ENCODE measurements around the gene SLC17A9. TPM values are rescaled to one million over a fixed set of nuclear protein-coding genes. Genes with fewer than 3 reads are reported as not detected.
A peak's percentile ranks its signal among the peaks of the same experiment; 100 is the strongest.

Gene SLC17A9
- total RNA-seq, 2 experiments from 2014 or later = 11.6 to 12.6 TPM

DNA sequence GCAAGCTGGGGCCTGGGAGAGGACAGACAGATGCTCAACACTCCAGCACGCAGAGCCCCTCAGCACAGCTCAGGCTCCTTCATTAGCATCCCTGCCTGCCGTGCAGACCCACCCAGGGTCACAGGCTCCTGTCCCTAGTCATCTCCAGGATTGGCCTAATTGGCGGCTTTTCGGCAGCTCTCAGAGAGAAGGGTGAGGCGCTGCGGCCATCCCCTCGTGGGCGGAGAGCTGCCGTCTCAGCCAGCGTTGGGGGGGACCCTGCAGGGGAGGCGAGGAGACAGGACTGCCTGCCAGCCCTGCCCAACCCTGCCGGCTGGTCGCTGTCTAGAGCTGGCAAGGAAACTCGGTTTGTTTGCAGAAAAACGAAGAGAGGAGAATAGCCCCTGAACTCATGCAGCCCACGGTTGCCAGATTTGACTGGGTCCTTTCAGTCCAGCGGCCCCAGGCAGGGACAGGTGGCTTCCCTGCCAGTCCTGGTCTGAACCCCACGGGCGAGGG, 27.4 kb downstream of the SLC17A9 start:
- ChIA-PET POLR2A (no interaction called here), CTCF (interaction anchor here (1.2 to 2.7 kb wide), 4 partner anchors 7 to 234 kb away, joined by 3 to 9 read pairs (median 6); no protein-coding TSS in a partner anchor)
- Mint-ChIP-seq H3K9me3 (no peaks in the 10 kb centered on the region), H3K4me1 (peaks cover 50% of the 10 kb centered on the region), H3K27ac (no peak overlapping the region), H3K36me3 (ENCODE audit: low read depth) (no peaks in the 10 kb centered on the region), H3K27me3 (peaks cover 45% of the 10 kb centered on the region), H3K4me3 (no peak overlapping the region)
- no peak for DNase-seq

DNA sequence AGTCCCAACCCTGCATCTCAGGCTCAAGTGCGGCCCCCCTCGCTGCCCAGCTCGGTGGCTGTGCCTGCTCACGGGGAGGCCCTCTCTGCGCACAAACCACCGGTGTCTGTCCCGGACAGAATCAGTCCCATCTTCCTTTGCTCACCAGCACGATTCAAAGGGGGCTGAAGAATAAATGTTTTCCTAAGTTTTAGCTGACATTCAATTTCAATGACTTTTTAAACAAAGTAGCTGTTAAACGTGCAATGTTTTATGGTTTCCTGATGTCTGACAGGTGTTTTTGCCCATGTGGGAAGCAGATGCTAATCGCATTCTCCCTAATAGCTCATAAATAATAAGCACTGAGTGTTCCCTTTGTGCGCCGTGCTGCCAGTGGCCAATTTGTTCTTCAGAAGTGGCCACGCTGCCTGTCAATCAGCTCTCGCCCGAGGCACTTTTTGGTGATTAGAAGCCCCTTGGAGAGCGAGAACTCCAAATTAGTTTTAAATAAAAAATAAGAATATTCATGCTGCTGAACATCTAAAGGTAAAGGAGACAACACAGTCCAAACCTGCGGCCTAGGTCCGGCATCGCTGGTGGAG, 28.0 kb downstream of the SLC17A9 start:
- DNase-seq = no peak
- no peak overlapping the region for H3K27ac Mint-ChIP-seq
- no peaks in the 10 kb centered on the region for H3K9me3 Mint-ChIP-seq
- ChIA-PET CTCF (interaction anchor here (1.2 to 2.7 kb wide), 4 partner anchors 8 to 234 kb away, joined by 3 to 9 read pairs (median 6); no protein-coding TSS in a partner anchor), POLR2A (no interaction called here)
- peaks cover 50% of the 10 kb centered on the region for H3K4me1 Mint-ChIP-seq
- H3K4me3 Mint-ChIP-seq = no peak overlapping the region
- peaks cover 44% of the 10 kb centered on the region for H3K27me3 Mint-ChIP-seq
- H3K36me3 Mint-ChIP-seq (ENCODE audit: low read depth) = no peaks in the 10 kb centered on the region

DNA sequence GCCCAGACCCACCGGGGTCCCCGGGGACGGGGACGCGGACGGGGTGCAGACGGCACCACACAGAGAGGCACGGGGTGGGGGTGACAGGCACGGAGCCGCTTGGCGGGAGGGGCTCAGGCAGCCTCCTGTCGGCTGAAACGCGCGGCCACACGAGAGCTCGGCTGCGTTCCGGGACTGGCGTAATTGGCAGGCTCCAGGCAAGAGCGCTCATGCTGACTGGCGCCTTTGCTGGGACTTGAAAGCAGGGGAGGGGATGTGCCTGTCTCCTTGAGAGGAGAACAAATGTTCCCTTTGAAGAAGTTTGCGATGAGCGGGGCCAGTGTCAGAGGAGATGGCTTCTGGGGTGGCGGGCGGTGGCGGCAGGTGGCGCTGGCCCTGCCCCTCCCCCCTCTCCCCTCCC, 28.5 kb downstream of the SLC17A9 start:
- Mint-ChIP-seq H3K36me3 (ENCODE audit: low read depth) (no peaks in the 10 kb centered on the region), H3K4me1 (peaks cover 50% of the 10 kb centered on the region), H3K27me3 (peaks cover 41% of the 10 kb centered on the region), H3K4me3 (no peak overlapping the region), H3K9me3 (no peaks in the 10 kb centered on the region), H3K27ac (no peak overlapping the region)
- POLR2A ChIA-PET = no interaction called here
- DNase-seq = peak; percentile 67
- CTCF ChIA-PET = interaction anchor here (2.1 to 2.7 kb wide), 3 partner anchors 8 to 21 kb away, joined by 5 to 9 read pairs (median 7); no protein-coding TSS in a partner anchor

DNA sequence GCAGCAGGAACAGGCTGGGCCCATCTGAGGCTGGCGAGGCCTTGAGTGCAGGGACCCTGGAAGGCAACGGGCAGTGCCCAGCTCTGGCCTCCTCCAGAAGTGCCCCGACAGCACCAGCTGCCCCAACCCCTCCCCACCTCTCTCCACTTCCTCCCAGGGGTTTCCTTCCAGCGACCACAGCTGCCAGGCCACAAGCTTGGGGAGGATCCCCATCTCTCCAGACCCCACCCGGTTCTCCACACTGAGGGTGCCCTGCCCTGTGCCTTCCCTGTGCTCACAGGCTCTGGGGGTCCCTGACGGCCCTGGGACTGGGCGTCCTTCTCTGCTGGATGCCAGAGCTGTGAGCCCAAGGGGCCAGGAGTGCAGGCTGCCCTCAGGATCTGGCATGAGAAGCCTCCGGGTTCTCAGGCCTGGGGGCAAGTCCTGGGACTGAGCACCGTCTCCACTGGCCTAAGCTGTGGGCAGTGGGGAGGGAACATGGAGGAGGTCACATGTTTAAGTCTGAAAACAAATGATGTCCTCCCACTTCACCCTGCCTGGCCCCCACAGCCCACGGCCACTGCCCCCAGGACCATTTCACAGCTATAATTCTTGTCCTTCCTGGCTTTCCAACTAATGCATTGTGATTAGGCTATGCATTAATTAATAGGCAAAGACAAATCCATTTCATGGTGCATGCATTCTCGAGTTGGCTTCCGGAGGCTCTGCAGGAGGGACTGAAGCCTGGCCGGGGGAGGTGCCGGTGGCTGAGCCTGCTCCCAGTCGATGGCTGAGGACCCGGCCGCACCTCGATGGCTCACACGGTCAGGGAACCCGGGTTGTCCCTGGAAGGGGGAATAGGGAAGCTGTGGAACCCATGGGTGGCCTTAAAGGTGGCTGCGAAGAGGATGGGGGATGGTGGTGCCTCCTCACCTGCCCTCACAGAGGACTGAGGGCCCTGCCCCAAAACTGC, 29.9 kb downstream of the SLC17A9 start:
- Mint-ChIP-seq H3K9me3 (no peaks in the 10 kb centered on the region), H3K4me3 (no peak overlapping the region), H3K27me3 (peaks cover 33% of the 10 kb centered on the region), H3K4me1 (peaks cover 44% of the 10 kb centered on the region), H3K36me3 (ENCODE audit: low read depth) (no peaks in the 10 kb centered on the region), H3K27ac (no peak overlapping the region)
- POLR2A ChIA-PET = no interaction called here
- CTCF ChIA-PET = interaction anchor here (2.7 kb wide), 1 partner anchor 10 kb away, joined by 9 read pairs; no protein-coding TSS in a partner anchor
- no peak for DNase-seq

DNA sequence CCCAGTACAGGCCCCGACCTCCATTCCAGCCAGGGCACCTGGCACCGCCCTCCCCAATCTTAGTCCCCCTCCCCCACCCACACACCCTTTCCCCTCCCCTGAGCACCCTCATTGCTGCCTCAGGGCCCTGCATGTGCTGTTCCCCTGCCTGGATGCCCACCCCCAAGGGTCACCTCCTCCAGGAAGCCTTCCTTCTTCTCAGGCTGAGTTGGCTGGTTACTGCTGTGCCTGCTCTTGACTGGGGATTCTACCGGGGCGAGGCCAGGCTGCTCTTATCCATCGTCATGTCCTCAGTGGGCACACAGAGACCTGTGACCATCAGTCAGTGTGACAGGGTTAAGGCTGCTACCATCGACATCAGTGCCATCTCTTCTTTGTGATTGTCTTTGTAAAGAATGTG, 30.7 kb downstream of the SLC17A9 start:
- CTCF ChIA-PET = no interaction called here
- H3K27ac Mint-ChIP-seq = no peak overlapping the region

DNA sequence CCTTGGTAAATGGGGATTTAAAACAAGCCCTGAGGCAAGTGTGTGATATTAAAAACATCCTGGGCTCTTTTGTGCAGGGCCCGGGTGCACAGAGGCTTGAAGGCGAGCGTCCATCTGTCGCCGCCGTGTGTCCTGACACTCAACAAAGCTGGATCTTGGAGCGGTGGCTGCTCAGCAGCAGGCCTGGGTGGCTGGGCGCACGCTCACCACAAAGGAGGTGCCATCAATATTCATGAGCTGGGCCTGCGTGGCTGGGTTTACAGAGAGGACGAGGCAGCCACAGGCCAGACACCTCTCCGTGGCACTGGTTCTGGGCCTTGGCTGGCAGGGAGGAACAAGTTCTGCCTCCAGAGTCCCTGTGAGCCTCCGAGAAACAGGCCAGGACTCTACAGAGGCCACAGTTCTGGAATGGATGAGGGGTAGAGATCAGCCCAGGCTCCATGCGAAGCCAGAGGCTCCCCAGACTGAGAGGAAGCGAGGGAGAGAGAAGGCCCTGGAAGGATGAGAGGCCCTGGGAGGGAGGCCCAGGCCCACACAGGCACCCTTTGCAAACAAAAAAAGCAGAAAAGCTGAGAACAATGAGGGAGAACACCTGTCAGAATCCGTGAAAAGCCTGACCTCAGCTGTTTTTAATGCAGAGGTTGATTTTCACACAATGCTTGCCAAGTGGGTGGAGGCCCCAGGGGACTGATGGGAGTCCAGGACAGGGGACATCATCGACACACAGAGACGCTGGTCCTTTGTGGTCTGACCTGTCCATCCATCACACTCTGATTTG, 32.3 kb downstream of the SLC17A9 start:
- H3K4me3 Mint-ChIP-seq = no peak overlapping the region
- no peaks in the 10 kb centered on the region for H3K9me3 Mint-ChIP-seq
- H3K27me3 Mint-ChIP-seq = peaks cover 21% of the 10 kb centered on the region
- H3K36me3 Mint-ChIP-seq (ENCODE audit: low read depth) = no peaks in the 10 kb centered on the region
- ChIA-PET CTCF (interaction anchor here (1.4 to 1.7 kb wide), 2 partner anchors 30 to 177 kb away, joined by 3 read pairs; no protein-coding TSS in a partner anchor), POLR2A (no interaction called here)
- no peak for DNase-seq
- peaks cover 29% of the 10 kb centered on the region for H3K4me1 Mint-ChIP-seq
- H3K27ac Mint-ChIP-seq = no peak overlapping the region

More for the DNA sequence above, 30.7 kb downstream of the SLC17A9 start:
- no peaks in the 10 kb centered on the region for H3K36me3 Mint-ChIP-seq (ENCODE audit: low read depth)
- POLR2A ChIA-PET = no interaction called here
- no peaks in the 10 kb centered on the region for H3K9me3 Mint-ChIP-seq
- no peak overlapping the region for H3K4me3 Mint-ChIP-seq
- DNase-seq = no peak
- peaks cover 33% of the 10 kb centered on the region for H3K27me3 Mint-ChIP-seq
- H3K4me1 Mint-ChIP-seq = peaks cover 36% of the 10 kb centered on the region

DNA sequence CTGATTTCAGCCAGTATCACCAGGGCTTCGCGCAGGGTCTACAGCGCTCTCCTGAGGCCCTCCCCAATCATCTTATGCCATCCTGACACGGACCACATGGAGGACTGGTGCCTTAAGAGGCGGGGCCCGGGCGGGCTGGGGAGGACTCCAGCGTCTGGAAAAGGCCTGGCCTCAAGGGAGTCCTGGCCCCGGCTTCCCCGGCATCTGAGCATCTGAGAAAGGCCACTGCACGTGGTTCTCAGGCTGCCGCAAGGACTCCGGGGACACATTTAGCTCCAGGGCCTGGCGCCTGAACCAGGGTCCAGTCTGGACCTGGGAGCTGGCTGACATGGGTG, 32.9 kb downstream of the SLC17A9 start:
- H3K27ac Mint-ChIP-seq = no peak overlapping the region
- no peaks in the 10 kb centered on the region for H3K36me3 Mint-ChIP-seq (ENCODE audit: low read depth)

DNA sequence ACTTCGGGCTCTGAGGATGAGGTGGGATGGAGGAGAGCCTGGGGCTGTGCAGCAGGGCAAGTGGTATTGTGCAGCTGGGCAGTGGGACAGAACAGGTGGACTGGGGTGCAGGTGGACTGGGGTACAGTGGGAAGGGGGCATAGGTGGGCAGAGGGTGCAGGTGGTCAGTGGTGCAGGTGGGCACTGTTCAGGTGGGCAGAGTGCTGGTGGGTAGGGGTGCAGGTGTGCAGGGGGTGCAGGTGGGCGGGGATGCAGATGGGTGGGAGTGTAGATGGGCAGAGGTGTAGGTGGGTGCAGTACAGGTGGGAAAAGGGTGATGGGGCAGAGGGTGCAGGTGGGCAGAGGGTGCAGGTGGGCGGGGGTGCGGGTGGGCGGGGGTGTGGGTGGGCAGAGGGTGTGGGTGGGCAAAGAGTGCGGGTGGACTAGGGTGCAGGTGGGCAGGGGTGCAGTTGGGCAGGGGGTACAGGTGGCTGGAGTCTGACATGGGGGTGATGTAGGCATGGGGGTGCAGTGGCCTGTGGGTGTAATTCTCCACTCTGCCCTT, 33.8 kb downstream of the SLC17A9 start:
- no peaks in the 10 kb centered on the region for H3K36me3 Mint-ChIP-seq (ENCODE audit: low read depth)
- H3K27ac Mint-ChIP-seq = no peak overlapping the region
- POLR2A ChIA-PET = no interaction called here
- no peaks in the 10 kb centered on the region for H3K9me3 Mint-ChIP-seq
- no peak overlapping the region for H3K4me3 Mint-ChIP-seq
- no peak for DNase-seq
- H3K27me3 Mint-ChIP-seq = peaks cover 9% of the 10 kb centered on the region
- H3K4me1 Mint-ChIP-seq = peaks cover 18% of the 10 kb centered on the region
- CTCF ChIA-PET = no interaction called here

More for the DNA sequence above, 32.9 kb downstream of the SLC17A9 start:
- H3K27me3 Mint-ChIP-seq = peaks cover 15% of the 10 kb centered on the region
- H3K9me3 Mint-ChIP-seq = no peaks in the 10 kb centered on the region
- no peak for DNase-seq
- ChIA-PET CTCF (interaction anchor here (1.7 kb wide), 1 partner anchor 31 kb away, joined by 3 read pairs; no protein-coding TSS in a partner anchor), POLR2A (no interaction called here)
- H3K4me3 Mint-ChIP-seq = no peak overlapping the region
- peaks cover 23% of the 10 kb centered on the region for H3K4me1 Mint-ChIP-seq

DNA sequence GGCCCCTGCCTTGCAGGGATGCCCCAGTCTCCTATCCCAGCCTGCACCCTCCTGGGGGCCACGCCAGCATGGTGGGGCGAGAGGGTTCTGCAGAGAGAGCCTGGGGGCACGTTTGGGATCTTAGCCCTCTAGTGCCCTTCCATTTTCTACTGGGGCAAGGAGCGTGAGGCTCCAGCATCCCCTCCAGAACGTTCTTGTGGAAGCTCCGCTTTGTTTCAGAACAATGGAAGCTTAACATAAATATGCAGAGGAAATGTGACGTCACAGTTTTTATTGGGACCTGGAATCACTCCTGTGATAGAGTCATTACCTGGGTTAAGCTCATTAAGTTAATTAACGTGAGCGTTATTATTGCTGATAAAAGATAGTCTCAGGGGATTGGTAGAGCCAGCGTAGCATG, 34.6 kb downstream of the SLC17A9 start:
- H3K36me3 Mint-ChIP-seq (ENCODE audit: low read depth) = no peaks in the 10 kb centered on the region
- peaks cover 10% of the 10 kb centered on the region for H3K4me1 Mint-ChIP-seq
- DNase-seq = no peak
- H3K9me3 Mint-ChIP-seq = no peaks in the 10 kb centered on the region
- no peak overlapping the region for H3K27ac Mint-ChIP-seq
- ChIA-PET POLR2A (no interaction called here), CTCF (interaction anchor here (1.1 to 1.8 kb wide), 2 partner anchors 14 kb away, joined by 3 to 8 read pairs; no protein-coding TSS in a partner anchor)
- H3K27me3 Mint-ChIP-seq = peaks cover 8% of the 10 kb centered on the region
- no peak overlapping the region for H3K4me3 Mint-ChIP-seq

DNA sequence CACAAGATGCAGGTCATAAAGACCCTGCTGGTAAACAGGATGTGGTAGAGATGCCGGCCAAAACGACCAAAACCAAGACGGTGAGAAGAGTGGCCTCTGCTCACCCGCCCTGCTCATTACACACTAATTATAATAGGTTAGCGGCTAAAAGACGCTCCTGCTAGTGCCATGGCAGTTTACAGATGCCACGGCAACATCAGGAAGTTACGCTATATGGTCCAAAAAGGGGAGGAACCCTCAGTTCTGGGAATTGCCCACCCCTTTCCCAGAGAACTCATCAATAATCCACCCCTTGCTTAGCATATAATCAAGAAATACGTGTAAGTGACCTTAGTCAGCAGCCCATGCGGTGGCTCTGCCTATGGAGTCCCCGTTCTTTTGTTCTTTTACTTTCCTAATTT, 36.7 kb downstream of the SLC17A9 start:
- no peaks in the 10 kb centered on the region for H3K4me1 Mint-ChIP-seq
- no peaks in the 10 kb centered on the region for H3K36me3 Mint-ChIP-seq (ENCODE audit: low read depth)
- no peak overlapping the region for H3K4me3 Mint-ChIP-seq
- no peak for DNase-seq
- ChIA-PET CTCF (interaction anchor here (0.5 kb wide), 1 partner anchor 63 kb away, joined by 3 read pairs; the partner anchor contains the start of gene DIDO1), POLR2A (no interaction called here)
- no peaks in the 10 kb centered on the region for H3K9me3 Mint-ChIP-seq
- H3K27ac Mint-ChIP-seq = no peak overlapping the region
- peaks cover 2% of the 10 kb centered on the region for H3K27me3 Mint-ChIP-seq

DNA sequence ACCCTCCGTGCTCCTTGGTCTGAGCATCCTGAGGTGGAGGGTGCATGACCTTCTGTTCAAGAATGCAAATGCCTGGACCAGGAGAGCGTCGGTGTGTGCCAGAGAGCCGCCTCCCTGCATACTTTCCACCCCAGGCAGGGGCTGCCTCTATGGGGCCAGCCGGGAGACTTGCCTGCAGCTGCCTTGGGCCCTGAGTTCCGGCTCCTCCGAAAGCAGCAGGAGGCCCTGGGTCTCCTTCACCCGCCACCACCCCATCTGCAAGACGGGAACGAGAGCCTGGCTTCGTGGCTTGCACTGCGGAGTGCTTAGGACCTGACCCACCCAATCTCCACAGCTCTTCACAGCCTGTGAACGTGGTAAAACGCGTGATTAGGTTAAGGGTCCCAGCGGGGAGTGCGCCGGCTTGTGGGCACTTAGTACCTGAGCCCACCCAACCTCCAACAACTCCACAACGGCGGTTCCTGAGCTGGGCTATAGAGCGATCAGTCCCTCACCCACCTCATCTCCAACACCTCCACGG, 37.9 kb downstream of the SLC17A9 start:
- ChIA-PET POLR2A (no interaction called here), CTCF (interaction anchor here (1.1 to 1.6 kb wide), 3 partner anchors 18 to 36 kb away, joined by 3 to 5 read pairs (median 4); no protein-coding TSS in a partner anchor)
- Mint-ChIP-seq H3K27me3 (no peaks in the 10 kb centered on the region), H3K9me3 (no peaks in the 10 kb centered on the region), H3K36me3 (ENCODE audit: low read depth) (no peaks in the 10 kb centered on the region), H3K4me3 (no peak overlapping the region), H3K4me1 (no peaks in the 10 kb centered on the region), H3K27ac (no peak overlapping the region)
- no peak for DNase-seq

DNA sequence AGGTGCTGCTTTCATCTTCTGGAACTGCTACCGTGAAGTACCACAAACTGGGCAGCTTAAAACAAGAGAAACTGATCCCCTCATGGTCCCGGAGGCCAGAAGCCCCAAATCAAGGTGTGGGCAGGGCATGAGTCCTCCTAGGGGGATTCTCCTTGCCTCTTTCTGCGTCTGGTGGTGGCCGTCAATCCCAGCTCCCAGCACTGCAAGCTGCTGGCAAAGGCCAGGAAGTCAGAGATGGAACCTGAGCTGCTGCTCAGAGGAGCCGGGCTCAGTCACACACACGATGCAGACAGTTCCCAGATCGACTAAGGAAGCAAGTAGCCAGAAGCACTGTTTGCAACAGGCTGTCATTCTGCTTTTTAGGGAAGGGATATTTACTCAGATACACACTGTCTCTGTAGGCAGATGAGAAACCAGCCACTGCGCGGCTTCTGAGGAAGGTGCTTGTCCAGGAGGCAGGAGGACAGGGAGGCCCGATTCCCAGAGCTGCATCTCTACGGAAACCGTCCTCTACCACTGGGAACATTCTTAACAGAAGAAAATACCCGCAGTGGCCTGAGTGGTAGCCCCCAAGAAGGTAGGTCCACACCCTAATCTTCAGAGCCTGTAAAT, 38.8 kb downstream of the SLC17A9 start:
- H3K36me3 Mint-ChIP-seq (ENCODE audit: low read depth) = no peaks in the 10 kb centered on the region
- no peaks in the 10 kb centered on the region for H3K27me3 Mint-ChIP-seq
- ChIA-PET CTCF (interaction anchor here (1.1 to 1.6 kb wide), 3 partner anchors 18 to 37 kb away, joined by 3 to 5 read pairs (median 4); no protein-coding TSS in a partner anchor), POLR2A (no interaction called here)
- no peak for DNase-seq
- H3K9me3 Mint-ChIP-seq = no peaks in the 10 kb centered on the region
- no peak overlapping the region for H3K4me3 Mint-ChIP-seq
- no peaks in the 10 kb centered on the region for H3K4me1 Mint-ChIP-seq
- H3K27ac Mint-ChIP-seq = no peak overlapping the region

Data from activated CD4-positive, alpha-beta T cell treated with anti-CD3 and anti-CD28 coated beads, Interleukin-2, amount 10 ng/mL, durations not matched to agents 7 days and 5 days (primary cell).